GM21737 (cell line): ENCODE data around the gene SSR1.
"Not testable (repeated sequence)": the region's sequence is repeated elsewhere in the genome, so short reads cannot be mapped to it uniquely, and the experiment has no call there.

Experiments
- ATAC-seq: cut with Tn5 transposase; IDR thresholded peaks from one replicate; pipeline ENCODE4 v1.9.1; 2021; ENCODE audit warnings: mild to moderate bottlenecking, moderate library complexity; ENCODE audit not compliant: unreplicated experiment

The SSR1 gene

DNA sequence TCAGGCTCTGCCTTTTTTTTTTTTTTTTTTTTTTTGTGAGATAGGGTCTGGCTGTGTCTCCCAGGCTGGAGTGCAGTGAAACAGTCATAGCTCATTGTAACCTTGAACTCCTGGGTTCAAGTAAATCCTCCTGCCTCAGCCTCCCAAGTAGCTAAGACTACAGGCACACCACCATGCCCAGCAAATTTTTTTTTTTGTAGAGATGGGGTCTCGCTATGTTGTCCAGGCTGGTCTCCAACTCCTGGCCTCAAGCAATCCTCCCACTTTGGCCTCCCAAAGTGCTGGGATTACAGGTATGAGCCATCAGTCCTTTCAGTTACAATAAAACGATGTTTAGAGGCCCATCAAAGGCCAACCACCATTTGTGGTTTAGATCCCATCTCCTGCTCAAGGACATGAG lies 6.4 kb upstream of the SSR1 start:
- ATAC-seq: not testable (repeated sequence)

GRCh38 chr6:7317538-7317937 lies 4.5 kb upstream of the SSR1 start:
- ATAC-seq: no peak

DNA sequence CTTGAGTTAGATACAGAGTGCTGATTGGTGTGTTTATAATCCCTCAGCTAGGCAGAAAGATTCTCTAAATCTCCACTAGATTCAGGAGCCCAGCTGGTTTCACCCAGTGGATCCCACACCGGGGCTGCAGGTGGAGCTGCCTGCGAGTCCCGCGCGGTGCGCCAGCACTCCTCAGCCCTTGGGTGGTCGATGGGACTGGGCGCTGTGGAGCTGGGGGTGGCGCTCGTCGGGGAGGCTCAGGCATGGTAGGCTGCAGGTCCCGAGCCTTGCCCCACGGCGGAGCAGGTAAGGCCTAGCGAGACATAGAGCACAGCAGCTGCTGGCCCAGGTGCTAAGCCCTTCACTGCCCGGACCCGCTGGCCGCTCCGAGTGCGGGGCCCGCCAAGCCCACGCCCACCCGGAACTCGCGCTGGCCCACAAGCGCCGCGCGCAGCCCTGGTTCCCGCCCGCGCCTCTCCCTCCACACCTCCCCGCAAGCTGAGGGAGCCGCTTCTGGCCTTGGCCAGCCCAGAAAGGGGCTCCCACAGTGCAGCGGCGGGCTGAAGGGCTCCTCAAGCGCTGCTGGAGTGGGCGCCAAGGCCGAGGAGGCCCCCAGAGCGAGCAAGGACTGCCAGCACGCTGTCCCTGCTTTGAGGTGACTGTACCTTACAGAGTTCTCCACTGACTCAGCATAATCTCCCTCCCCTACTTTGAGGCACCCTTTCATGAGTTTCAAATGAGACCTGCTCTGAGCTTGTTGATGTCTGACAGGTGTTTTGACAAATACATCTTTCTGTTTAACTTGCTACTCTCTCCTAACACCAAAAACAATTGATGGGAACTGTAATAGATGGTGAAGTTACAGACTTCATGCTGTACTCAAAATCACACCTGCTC lies 3.9 kb upstream of the SSR1 start:
- ATAC-seq: no peak

- no peak for ATAC-seq
Observed at GRCh38 chr6:7315948-7316365, 3.0 kb upstream of the SSR1 start.

DNA sequence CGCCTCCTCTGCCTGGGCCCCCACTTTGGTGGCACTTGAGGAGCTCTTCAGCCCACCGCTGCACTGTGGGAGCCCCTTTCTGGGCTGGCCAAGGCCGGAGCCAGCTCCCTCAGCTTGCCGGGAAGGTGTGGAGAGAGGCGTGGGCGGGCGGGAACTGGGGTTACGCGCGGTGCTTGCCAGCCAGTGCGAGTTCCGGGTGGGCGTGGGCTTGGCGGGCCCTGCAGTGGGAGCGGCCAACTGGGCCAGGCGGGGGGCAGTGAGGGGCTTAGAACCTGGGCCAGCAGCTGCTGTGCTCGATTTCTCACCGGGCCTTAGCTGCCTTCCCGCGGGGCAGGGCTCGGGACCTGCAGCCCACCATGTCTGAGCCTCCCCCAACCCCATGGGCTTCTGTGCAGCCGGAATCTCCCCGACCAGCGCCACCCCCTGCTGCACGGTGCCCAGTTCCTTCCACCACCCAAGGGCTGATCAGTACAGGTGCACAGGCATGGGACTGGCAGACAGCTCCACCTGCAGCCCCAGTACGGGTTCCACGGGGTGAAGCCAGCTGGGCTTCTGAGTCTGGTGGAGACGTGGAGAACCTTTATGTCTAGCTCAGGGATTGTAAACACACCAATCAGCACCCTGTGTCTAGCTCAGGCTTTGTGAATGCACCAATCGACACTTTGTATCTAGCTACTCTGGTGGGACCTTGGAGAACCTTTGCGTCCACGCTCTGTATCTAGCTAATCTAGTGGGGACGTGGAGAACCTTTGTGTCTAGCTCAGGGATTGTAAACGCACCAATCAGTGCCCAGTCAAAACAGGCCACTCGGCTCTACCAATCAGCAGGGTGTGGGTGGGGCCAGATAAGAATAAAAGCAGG lies 2.3 kb upstream of the SSR1 start:
- not testable (repeated sequence) for ATAC-seq

- no peak for ATAC-seq
Observed at GRCh38 chr6:7314414-7314813, 1.4 kb upstream of the SSR1 start.

DNA sequence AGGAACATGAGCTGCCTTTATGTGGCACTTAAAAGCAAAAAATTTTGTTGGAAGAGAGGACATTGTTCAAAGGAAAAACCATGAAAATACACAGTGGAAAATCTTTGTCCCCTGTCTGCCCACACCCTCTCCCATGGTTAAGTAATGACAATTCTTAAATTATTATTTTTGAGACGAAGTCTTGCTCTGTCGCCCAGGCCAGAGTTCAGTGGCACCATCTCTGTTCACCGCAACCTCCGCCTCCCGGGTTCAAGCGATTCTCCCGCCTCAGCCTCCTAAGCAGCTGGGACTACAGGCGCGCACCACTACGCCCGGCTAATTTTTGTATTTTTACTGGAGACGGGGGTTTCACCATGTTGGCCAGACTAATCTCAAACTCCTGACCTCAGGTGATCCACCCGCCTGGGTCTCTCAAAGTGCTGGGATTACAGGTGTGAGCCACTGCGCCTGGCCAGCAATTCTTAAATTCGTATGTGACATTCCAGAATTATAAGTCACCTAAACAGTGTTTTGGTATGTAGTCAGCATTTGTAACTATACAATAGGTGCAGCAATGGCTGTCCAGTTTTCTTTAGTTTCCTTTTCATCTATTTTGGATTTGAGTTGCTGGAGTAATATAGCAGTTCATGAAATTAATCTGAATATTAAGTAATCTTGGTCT lies 636 bp upstream of the SSR1 start:
- ATAC-seq: no peak

- no peak for ATAC-seq
Observed at GRCh38 chr6:7311917-7312615, 933 bp downstream of the SSR1 start.

DNA sequence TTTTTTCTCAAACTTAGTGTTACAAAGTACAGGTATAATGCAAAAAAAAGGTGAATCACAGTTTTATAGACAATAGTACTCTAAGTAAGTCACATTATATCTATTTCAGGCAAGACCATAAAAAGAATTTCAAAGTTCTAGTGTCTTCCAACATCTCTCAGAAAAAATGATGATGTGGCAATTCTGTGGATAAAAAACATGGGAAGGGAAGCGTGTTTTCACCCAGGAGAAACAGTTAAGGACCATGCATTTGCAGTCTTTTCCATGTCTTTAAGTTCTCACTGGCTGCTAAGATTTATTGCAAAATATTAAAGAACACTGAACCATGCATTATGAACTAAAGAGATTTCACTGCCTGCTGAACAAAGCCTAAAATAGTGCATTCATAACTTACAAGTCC lies 1.8 kb downstream of the SSR1 start:
- ATAC-seq: no peak

DNA sequence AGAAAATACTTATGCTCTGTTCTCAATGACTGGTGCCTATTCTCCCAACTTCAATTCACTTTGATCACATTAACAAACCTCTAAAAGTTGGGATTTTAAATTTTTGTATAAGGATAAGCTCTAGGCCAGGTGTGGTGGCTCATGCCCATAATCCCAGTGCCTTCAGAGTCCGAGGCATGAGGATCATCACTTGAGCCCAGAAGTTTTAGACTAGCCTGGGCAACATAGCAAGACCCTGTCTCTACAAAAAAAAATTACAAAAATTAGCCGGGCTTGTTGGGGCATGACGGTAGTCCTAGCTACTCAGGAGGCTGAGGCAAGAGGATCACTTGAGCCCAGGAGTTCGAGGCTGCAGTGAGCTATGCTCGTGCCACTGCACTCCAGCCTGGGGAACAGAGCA lies 3.9 kb downstream of the SSR1 start:
- no peak for ATAC-seq

DNA sequence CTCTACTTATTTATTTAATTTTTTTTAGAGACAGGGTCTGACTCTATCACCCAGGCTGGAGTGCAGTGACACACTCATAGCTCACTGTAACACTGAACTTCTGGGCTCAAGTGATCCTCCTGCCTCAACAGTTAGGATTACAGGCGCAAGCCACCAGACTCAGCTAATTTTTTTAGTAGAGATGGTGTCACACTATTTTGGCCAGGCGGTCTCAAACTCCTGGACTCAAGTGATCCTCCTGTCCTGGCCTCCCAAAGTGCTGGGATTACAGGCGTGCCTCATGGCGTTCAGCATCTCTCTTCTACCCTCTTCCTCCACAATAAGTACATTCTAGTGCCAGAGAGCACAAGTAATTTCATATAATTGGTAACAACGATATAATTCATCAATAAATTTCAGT lies 5.5 kb downstream of the SSR1 start:
- ATAC-seq: no peak

- no peak for ATAC-seq
Observed at GRCh38 chr6:7304821-7305220, 8.2 kb downstream of the SSR1 start.

GRCh38 chr6:7301702-7302101 lies 11.3 kb downstream of the SSR1 start:
- ATAC-seq: no peak

DNA sequence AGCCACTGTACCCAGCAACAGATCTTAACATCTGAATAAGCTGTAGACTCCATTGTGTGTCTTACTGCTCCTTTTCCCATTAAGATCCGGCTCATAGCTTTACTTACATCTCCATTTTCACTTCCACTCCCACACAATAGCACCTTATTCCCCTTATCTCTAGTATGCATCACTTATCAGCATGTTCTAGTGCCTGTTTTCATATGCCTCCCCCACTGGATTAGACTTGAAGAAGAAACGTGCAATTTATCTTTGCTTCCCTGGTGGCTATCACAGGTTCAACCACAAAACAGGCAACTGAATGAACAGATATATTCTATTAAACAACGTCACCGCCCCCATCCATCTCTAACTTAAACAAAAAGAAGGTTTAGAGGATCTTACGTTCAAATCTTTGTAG lies 12.1 kb downstream of the SSR1 start:
- no peak for ATAC-seq

DNA sequence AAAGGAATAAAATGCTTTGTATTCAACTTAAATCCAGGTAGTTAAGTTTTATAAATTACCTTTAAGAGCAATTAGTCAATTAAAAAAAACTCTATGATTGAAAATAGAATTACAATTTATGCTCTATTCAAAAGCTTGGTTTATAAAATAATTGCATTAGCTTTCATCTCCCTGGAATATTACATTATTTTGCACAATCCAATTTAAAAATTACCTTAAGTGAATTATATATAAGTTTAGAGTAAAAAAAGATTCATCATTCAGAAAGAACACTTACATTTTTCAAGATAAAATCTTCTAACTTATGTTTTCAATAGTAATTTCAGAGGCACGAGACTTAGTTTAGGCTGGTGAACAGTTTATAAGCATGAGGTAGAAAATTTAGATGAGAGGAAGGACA lies 14.9 kb downstream of the SSR1 start:
- no peak for ATAC-seq

DNA sequence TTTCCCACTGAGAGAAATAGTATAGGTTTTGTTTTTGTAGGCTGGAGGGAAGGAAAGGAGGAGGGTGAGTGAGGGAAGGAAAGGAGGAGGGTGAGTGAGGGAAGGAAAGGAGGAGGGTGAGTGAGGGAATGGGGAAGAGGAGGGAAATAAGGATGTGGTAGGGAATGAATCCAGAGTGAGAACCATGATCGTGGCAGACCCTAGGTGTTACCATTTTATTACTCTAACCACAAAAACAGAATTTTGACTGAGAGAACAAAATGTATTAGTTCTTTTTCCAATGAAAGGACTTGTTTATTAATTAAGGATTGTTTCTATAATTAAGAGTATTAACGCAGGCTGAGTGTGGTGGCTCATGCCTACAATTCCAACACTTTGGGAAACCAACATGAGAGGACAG lies 16.4 kb downstream of the SSR1 start:
- ATAC-seq: no peak

GRCh38 chr6:7295916-7296315 lies 17.1 kb downstream of the SSR1 start:
- no peak for ATAC-seq

DNA sequence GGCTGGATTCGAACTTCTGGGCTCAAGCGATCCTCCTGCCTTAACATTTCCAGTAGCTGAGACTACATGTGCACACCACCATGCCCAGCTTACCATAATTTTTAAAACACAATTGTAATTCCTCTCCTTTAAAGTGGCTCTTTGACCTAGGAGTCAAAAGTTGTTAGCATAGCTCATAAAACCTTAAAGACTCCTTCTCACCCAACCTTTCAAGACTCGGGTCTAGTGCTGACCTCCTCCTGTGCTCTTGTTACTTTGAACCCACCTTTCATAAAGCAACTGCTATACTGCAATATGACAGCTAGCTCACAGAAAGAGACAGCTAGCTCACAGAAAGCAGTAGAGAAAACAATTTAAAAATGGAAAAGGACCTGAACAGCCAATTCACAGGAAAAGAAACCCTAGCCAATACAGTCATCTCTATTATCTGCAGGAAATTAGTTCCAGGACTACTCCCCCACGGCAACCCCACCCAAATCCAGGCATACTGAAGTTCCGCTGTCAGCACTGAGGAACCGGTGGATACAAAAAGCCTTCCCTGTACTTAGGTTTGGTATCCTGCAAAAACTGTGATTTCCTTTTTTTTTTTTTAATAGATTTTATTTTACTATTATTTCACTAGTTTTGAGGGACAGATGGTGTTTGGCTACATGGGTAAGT lies 20.3 kb downstream of the SSR1 start:
- ATAC-seq: no peak

GRCh38 chr6:7290079-7290478 lies 22.9 kb downstream of the SSR1 start:
- no peak for ATAC-seq

DNA sequence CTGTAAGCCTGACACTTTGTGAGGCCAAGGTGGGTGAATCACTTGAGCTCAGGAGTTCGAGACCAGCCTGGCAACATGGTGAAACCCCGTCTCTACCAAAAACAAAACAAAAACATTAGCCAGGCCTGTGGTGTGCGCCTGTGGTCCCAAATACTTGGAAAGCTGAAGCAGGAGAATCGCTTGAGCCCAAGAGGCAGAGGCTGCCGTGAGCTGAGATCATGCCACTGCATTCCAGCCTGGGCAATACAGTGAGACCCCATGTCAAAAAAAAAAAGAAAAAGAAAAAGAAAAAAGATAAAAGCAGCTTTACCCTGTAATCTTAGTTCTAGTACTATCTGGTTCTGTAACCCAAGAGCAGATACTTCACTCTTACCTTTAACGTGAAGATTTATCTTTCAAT lies 27.6 kb downstream of the SSR1 start:
- ATAC-seq: no peak
